DMS153 treated with DMSO at 0.1 percent for 48 hours (cell line): ENCODE data around the gene ADAM12.

Experiments
- DNase-seq: peaks from one replicate; lab custom pipeline; 2025; ENCODE audit not compliant: unreplicated experiment; lab: John Stamatoyannopoulos, UW

ADAM12 gene

DNA sequence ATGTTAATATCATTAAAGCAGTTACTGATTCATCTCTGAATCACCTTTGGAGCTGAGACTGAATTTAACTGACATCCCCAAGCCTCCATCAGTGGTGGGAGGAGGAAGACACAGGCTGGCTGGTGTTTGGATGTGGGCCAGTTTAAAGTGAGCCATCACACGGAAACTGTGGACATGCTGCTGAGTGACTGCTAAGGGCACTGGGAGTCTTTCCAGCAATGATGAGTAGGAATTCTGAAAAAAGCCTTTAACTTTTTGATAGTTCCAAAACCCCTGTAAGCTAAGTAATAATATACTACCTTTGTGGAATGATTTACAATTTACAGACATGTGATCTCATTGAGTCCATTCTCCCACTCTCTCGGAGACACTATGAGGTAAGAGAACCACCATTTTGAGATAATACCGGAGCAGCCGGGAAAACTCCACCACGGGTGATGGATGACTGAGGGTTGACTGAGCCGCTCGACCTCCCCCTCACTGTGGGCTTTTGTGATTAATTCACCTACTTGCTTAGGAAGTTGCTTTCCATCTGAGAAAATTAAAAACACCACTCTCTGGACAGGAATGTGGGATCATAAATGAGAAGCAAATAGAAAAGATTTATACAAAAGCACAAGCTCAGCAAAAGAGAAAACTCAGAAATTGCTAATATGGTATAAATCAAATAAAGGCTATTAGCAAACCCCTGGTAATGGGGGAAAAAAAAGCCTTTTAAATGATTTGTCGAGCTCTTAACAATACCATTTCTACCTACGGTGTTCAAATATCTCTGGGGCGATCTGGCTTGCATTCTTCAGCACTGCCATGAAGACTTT is 297.2 kb downstream of the ADAM12 start:
- DNase-seq = no peak

DNA sequence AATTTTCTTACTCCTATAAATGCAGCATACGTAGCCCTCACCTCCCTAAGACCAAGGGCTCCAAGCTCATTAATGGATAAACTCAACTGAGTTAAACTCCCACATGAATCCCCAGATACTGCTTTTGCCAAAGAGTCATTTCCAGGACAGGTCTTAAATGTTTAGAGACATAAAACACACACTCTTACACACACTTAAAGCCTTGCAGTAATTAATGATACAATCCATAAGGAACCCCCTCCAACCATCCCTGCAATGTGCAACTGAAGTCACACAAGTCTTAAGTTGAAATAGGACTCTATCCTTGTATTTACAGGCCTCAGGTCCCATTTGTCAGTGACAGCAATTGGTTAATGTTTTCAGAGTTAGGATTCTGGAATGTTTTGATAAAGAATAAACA is 297.8 kb downstream of the ADAM12 start:
- DNase-seq = no peak

- no peak for DNase-seq
These were observed 300.3 kb downstream of the ADAM12 start for GRCh38 chr10:126087796-126088505.

DNA sequence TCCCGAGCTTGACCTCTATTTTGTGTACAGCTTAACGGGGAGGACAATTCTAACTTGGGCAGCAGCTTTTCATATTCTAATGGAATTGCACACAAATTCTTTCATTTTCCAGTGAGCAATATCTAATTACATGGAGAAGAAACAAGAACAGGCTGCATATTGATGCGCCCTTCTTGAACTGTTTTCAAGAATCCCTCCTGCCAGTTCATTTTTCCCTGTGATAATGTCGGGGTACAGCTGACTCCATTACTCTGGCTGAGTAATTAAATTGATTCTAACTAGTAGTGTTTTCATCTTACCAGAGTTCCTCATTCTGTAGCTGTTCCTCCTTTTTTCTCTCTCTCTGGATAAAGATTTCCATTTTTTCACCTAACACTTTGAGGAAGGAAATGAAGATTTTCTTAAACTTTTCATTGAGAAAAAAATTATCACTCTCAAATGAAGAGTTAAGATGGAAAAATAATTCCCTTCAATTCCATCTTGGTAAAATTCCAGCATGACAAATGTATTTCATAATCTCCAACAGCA is 301.1 kb downstream of the ADAM12 start:
- no peak for DNase-seq

- DNase-seq = no peak
These were observed 302.5 kb downstream of the ADAM12 start for GRCh38 chr10:126085806-126086205.

- no peak for DNase-seq
These were observed 303.9 kb downstream of the ADAM12 start for GRCh38 chr10:126084369-126084768.

- no peak for DNase-seq
These were observed 305.3 kb downstream of the ADAM12 start for GRCh38 chr10:126083009-126083408.

DNA sequence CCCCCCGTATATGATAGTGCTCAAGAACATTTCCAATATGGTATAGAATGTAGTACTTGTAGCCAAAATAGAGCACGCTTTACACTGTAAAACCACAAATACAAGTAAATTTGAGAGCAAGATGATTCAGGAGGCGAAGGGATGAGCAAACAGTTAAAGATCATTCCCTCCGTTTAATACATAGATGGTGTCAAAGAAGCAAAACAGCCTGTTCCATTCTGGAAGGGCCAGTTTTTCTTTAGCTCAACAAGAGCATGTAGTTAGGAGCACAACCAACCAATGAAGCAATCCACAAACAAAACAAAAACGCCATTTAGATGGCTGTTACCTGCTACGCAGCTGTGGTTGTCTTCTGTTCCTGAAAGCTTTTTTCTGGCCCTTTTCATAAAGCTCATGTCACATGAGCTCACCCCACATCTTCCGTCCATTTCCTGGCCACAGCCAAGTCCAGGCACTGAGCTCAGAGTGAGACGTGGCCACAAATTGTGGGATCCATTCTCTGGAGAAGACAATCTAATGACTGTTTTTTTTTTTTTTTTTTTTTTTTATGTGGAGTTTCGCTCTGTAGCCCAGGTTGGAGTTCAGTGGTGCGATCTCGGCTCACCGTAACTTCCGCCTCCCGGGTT is 306.3 kb downstream of the ADAM12 start:
- no peak for DNase-seq

DNA sequence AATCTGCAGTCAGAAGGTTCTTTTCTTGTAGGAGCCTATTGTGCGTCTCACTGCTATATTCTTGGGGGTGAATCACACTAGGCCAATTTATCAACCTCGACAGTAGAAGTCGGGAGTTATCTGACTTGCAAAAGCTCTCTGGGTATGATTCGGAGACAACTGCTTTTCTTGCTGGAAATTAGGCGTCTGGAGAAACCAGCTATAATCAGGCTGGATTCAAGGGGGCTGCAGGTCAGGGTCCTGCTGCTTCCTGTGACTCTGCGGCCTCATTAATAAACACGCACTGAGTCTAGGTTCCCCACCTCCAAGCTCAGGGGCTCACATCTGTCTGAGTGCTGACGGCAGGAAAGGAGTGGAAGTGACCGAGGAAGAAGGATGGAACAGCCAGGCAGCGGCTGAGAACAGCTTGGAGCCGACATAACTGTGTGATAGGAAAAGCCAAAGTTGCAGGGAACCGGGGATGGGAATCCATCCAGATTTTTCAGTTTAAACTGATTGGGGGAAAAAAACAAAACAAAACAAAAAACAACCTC is 307.3 kb downstream of the ADAM12 start:
- DNase-seq = no peak

GRCh38 chr10:126080291-126080825 is 307.9 kb downstream of the ADAM12 start:
- no peak for DNase-seq

GRCh38 chr10:126075009-126075408 is 313.3 kb downstream of the ADAM12 start:
- DNase-seq = no peak

DNA sequence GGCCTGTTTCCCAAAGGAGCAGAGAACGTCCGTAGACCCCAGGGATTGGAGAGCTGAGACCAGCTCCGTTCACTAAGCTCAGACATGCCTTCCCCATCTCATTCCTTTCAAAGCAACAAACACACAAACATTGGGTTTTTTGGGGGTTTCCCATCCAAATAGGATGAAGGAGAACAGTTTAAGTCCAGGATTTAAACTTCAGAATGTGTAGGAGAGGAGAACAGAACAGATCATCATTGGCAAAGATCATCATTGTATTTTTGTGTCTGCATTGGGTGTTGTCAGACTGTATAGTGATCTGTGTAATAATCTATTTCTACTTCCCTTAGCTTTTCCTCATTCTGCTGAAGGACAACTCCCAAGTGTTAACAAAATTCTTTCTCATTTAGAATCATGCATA is 314.0 kb downstream of the ADAM12 start:
- DNase-seq = no peak

GRCh38 chr10:126073606-126074005 is 314.7 kb downstream of the ADAM12 start:
- DNase-seq = no peak

DNA sequence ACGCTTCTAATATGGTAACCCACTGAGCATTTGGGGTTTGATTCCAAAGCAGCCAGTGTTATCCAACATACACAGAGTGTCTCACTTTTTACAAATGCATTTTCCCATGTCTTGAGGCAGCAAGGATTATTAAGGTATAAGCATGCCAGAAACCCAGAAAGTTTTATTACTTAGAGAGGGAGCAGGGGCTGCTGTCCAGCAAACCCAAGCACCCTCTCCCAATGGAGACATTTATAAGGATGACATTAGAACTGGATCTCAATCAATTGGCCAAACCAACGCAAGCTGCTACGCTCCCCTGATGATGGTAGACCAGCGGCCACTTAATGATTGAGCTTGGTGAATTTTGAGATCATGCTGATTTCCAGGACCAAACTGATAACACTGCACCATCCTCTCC is 315.7 kb downstream of the ADAM12 start:
- no peak for DNase-seq

GRCh38 chr10:126070476-126071215 is 317.6 kb downstream of the ADAM12 start:
- DNase-seq = no peak

- no peak for DNase-seq
These were observed 320.0 kb downstream of the ADAM12 start for GRCh38 chr10:126068322-126068721.

- DNase-seq = no peak
These were observed 321.8 kb downstream of the ADAM12 start for GRCh38 chr10:126066456-126066855.

GRCh38 chr10:126065751-126066377 is 322.4 kb downstream of the ADAM12 start:
- no peak for DNase-seq

- no peak for DNase-seq
These were observed 323.8 kb downstream of the ADAM12 start for GRCh38 chr10:126064512-126064911.

DNA sequence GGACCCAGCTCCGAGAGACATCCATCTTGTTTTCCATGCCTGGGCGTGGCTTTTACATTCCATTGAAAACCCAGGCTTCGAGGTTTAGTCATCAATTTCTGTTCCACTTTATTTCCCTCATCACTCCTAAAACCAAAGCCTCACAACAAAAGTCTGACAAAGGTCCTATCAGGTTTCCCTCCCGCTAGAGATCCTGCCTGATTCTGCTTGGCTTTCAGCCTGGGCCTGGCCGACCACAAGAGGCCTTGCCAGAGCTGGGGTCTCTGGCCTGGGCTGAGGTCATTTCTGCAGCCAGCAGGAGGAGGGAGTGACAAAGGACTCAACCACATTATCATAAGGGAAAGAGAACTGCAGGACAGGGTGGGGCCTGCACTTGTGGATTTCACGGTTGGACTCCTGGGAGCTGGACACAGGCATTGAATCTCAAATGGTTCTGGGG is 324.9 kb downstream of the ADAM12 start:
- no peak for DNase-seq
